LNCaP clone FGC (cell line): Measurements from ENCODE around the gene CADM2.

Source experiments
- DNase-seq: peaks from one replicate; pipeline ENCODE4 v3.0.0-alpha.2; 2011; ENCODE audit warnings: low read depth
- H3K4me3 ChIP-seq: 2 replicates; pipeline ENCODE4 v1.5.1; 2011; ENCODE audit warnings: mild to moderate bottlenecking, low read depth, low read length, control low read depth
- CTCF ChIP-seq: IDR thresholded peaks from 2 replicates; pipeline ENCODE4 v1.5.1; 2012; ENCODE audit warnings: mild to moderate bottlenecking; ENCODE audit not compliant: control insufficient read depth, insufficient read depth; ENCODE audit errors: extremely low read depth

Gene CADM2

GRCh38 chr3:84983490-84983889 lies 24.7 kb downstream of the CADM2 start:
- no peak for TF ChIP-seq CTCF
- H3K4me3 ChIP-seq: no peak overlapping the region
- DNase-seq: no peak

GRCh38 chr3:84984429-84984828 lies 25.6 kb downstream of the CADM2 start:
- no peak for DNase-seq
- no peak for TF ChIP-seq CTCF
- no peak overlapping the region for H3K4me3 ChIP-seq

- H3K4me3 ChIP-seq: no peak overlapping the region
- no peak for DNase-seq
- TF ChIP-seq CTCF: no peak
These were observed 27.0 kb downstream of the CADM2 start for GRCh38 chr3:84985795-84986194.

- TF ChIP-seq CTCF: no peak
- no peak for DNase-seq
- H3K4me3 ChIP-seq: no peak overlapping the region
These were observed 29.1 kb downstream of the CADM2 start for GRCh38 chr3:84987706-84988504.

- no peak overlapping the region for H3K4me3 ChIP-seq
- no peak for TF ChIP-seq CTCF
- no peak for DNase-seq
These were observed 30.3 kb downstream of the CADM2 start for GRCh38 chr3:84989102-84989501.

GRCh38 chr3:84991422-84991900 lies 32.7 kb downstream of the CADM2 start:
- no peak for TF ChIP-seq CTCF
- no peak overlapping the region for H3K4me3 ChIP-seq
- no peak for DNase-seq

GRCh38 chr3:84993956-84994355 lies 35.2 kb downstream of the CADM2 start:
- no peak for DNase-seq
- no peak for TF ChIP-seq CTCF

More at GRCh38 chr3:84993956-84994355, 35.2 kb downstream of the CADM2 start:
- H3K4me3 ChIP-seq: no peak overlapping the region
